Sigmoid colon (tissue), 7 donors: ENCODE results near the gene C2. TPM values are rescaled to one million over a fixed set of nuclear protein-coding genes. Genes with fewer than 3 reads are reported as not detected.
A peak's percentile ranks its signal among the peaks of the same experiment; 100 is the strongest.

Source experiments
- DNase-seq: peaks from one replicate; pipeline ENCODE4 v3.0.0-alpha.2; 2019
- H3K27ac ChIP-seq, 4 donors: fragments of 200-600 bp; sonication (generic); one replicate each; pipeline ENCODE4 v1.5.1; 2016 to 2019; ENCODE audit warnings: mild to moderate bottlenecking in 1 of 4
- H3K27me3 ChIP-seq, 3 donors: fragments of 200-600 bp; sonication (generic); one replicate each; pipeline ENCODE4 v1.5.1; 2019; ENCODE audit warnings: mild to moderate bottlenecking in 1 of 3
- H3K36me3 ChIP-seq, 4 donors: fragments of 200-600 bp; sonication (generic); one replicate each; pipeline ENCODE4 v1.5.1; 2016 to 2019
- H3K4me1 ChIP-seq, 4 donors: fragments of 200-600 bp; sonication (generic); one replicate each; pipeline ENCODE4 v1.5.1; 2017 to 2019
- H3K4me3 ChIP-seq, 4 donors: fragments of 200-600 bp; sonication (generic); one replicate each; pipeline ENCODE4 v1.5.1; 2017 to 2019; ENCODE audit warnings: mild to moderate bottlenecking in 2 of 4, moderate library complexity in 1 of 4
- H3K9me3 ChIP-seq, 4 donors: fragments of 200-600 bp in 3 of 4; sonication (generic) in 3 of 4; one replicate each; pipeline versions ENCODE4 v1.5.1 to v1.6.1; 2013 to 2019
- EP300 ChIP-seq, 4 donors: sonication (generic); formaldehyde crosslinking; IDR thresholded peaks; one replicate each; pipeline ENCODE4 v1.6.1; 2017; ENCODE audit warnings: antibody characterized with exemption in 4 of 4
- POLR2A ChIP-seq, 2 donors: fragments of 450-650 bp; IDR thresholded peaks; one replicate each; pipeline ENCODE4 v1.6.1; 2016; ENCODE audit warnings: antibody characterized with exemption in 2 of 2, mild to moderate bottlenecking in 2 of 2, moderate library complexity in 2 of 2
- POLR2AphosphoS5 ChIP-seq, 4 donors: sonication (generic); formaldehyde crosslinking; IDR thresholded peaks; one replicate each; pipeline ENCODE4 v1.6.1; 2017; ENCODE audit warnings: antibody characterized with exemption in 4 of 4
- WGBS, 2 donors: extraction: QIAGEN DNeasy Blood & Tissue Kit; methylation state at CpG; one replicate each; pipeline ENCODE4 v1.1.7; 2013; 5-methylcytosine and 5-hydroxymethylcytosine counted together
- intact Hi-C: fragments of 100-400 bp; cut with DNase I; formaldehyde crosslinking; loops from one replicate; pipeline ENCODE4 v1.15.1; 2023
- polyA plus RNA-seq, 3 donors: library from polyadenylated mRNA; stranded (reverse); fragments of 200-250 nt; gene quantifications; one replicate each; pipeline ENCODE4 v1.2.3, GENCODE V29; 2013
- total RNA-seq, 4 donors: library from RNA; depleted of rRNA; stranded (reverse); fragments of >200 nt; gene quantifications; one replicate each; pipeline ENCODE4 v1.1.0, GENCODE V29; 2016
- TF ChIP-seq, protein P1 (sequence below), 4 experiments: fragments of 450-650 bp in 3 of 4; fragments of 200-600 bp in 1 of 4; IDR thresholded peaks; one replicate each; pipeline ENCODE4 v1.5.1; 2016 to 2019; ENCODE audit warnings: antibody characterized with exemption in 4 of 4, mild to moderate bottlenecking in 3 of 4, moderate library complexity in 2 of 4
- donor health status: healthy with polysubstance abuse.
- donor health status: Bipolar disorder and iron deficiency.
- donor health status: healthy.

The C2 gene
- total and polyA plus RNA-seq, 7 donors = 4.9 to 39.2 (median 15.7) TPM

DNA sequence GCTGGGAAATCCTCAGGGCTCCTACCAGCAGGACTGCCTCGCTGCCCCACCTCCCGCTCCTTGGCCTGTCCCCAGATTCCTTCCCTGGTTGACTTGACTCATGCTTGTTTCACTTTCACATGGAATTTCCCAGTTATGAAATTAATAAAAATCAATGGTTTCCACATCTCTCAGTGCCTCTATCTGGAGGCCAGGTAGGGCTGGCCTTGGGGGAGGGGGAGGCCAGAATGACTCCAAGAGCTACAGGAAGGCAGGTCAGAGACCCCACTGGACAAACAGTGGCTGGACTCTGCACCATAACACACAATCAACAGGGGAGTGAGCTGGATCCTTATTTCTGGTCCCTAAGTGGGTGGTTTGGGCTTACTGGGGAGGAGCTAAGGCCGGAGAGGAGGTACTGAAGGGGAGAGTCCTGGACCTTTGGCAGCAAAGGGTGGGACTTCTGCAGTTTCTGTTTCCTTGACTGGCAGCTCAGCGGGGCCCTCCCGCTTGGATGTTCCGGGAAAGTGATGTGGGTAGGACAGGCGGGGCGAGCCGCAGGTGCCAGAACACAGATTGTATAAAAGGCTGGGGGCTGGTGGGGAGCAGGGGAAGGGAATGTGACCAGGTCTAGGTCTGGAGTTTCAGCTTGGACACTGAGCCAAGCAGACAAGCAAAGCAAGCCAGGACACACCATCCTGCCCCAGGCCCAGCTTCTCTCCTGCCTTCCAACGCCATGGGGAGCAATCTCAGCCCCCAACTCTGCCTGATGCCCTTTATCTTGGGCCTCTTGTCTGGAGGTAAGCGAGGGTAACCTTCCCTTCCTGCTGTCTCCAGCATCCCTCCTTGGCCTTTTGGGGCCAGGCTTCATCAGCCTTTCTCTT lies 18.2 kb downstream of the C2 start, which contains the start of gene CFB:
Gene CFB (plus strand): TSS at position 589 of the 863 bp plus-strand sequence. CDS start 127 bp downstream, at position 716.
- intact Hi-C loops = no loop called here
- 10 to 38% methylated on average over 11 of the region's 11 CpGs for WGBS, 2 donors
- H3K27me3 ChIP-seq = no peaks in the 10 kb centered on the region
- H3K4me1 ChIP-seq = peaks cover 0 to 23% (median 20%) of the 10 kb centered on the region in 4 donors
- H3K9me3 ChIP-seq = no peaks in the 10 kb centered on the region
- DNase-seq = peak; percentile 93
- H3K4me3 ChIP-seq = peak within 1 kb of the TSS in 3 of 4 donors; percentile 20 to 22 (median 22)
- peak within 1 kb of the TSS; percentile 79 to 83 (median 82) for H3K27ac ChIP-seq
- TF ChIP-seq, protein P1, sequence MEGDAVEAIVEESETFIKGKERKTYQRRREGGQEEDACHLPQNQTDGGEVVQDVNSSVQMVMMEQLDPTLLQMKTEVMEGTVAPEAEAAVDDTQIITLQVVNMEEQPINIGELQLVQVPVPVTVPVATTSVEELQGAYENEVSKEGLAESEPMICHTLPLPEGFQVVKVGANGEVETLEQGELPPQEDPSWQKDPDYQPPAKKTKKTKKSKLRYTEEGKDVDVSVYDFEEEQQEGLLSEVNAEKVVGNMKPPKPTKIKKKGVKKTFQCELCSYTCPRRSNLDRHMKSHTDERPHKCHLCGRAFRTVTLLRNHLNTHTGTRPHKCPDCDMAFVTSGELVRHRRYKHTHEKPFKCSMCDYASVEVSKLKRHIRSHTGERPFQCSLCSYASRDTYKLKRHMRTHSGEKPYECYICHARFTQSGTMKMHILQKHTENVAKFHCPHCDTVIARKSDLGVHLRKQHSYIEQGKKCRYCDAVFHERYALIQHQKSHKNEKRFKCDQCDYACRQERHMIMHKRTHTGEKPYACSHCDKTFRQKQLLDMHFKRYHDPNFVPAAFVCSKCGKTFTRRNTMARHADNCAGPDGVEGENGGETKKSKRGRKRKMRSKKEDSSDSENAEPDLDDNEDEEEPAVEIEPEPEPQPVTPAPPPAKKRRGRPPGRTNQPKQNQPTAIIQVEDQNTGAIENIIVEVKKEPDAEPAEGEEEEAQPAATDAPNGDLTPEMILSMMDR (IDR thresholded peaks at IDR 0.05) = no peak
- no peak for TF ChIP-seq POLR2A (IDR thresholded peaks at IDR 0.05)
- no peak for TF ChIP-seq EP300 (IDR thresholded peaks at IDR 0.05)
- TF ChIP-seq POLR2AphosphoS5 (IDR thresholded peaks at IDR 0.05) = peak in 3 of 4 donors; percentile 10 to 56 (median 39)
- no peaks in the 10 kb centered on the region for H3K36me3 ChIP-seq

DNA sequence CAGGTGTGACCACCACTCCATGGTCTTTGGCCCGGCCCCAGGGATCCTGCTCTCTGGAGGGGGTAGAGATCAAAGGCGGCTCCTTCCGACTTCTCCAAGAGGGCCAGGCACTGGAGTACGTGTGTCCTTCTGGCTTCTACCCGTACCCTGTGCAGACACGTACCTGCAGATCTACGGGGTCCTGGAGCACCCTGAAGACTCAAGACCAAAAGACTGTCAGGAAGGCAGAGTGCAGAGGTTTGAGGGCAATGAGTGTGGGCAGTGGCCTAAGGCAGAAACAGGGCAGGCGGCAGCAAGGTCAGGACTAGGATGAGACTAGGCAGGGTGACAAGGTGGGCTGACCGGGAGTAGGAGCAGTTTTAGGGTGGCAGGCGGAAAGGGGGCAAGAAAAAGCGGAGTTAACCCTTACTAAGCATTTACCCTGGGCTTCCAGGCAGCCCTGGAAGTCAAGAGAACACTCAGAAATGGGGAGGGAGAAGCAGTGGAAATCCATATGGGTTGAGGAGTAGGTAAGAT lies 18.9 kb downstream of the C2 start:
- peaks cover 0 to 5% (median under 1%) of the 10 kb centered on the region in 4 donors for H3K36me3 ChIP-seq
- intact Hi-C loops = no loop called here
- peak overlapping the region; percentile 79 to 83 (median 82) for H3K27ac ChIP-seq
- peaks cover 0 to 23% (median 20%) of the 10 kb centered on the region in 4 donors for H3K4me1 ChIP-seq
- 74 to 76% methylated on average over 11 of the region's 11 CpGs for whole genome bisulfite sequencing, 2 donors
- no peak for DNase-seq
- H3K4me3 ChIP-seq = peak overlapping the region in 3 of 4 donors; percentile 20 to 22 (median 22)
- no peak for TF ChIP-seq POLR2AphosphoS5 (IDR thresholded peaks at IDR 0.05)
- TF ChIP-seq EP300 (IDR thresholded peaks at IDR 0.05) = no peak
- TF ChIP-seq, protein P1 (IDR thresholded peaks at IDR 0.05) = no peak
- TF ChIP-seq POLR2A (IDR thresholded peaks at IDR 0.05) = no peak
- H3K27me3 ChIP-seq = no peaks in the 10 kb centered on the region
- no peaks in the 10 kb centered on the region for H3K9me3 ChIP-seq

DNA sequence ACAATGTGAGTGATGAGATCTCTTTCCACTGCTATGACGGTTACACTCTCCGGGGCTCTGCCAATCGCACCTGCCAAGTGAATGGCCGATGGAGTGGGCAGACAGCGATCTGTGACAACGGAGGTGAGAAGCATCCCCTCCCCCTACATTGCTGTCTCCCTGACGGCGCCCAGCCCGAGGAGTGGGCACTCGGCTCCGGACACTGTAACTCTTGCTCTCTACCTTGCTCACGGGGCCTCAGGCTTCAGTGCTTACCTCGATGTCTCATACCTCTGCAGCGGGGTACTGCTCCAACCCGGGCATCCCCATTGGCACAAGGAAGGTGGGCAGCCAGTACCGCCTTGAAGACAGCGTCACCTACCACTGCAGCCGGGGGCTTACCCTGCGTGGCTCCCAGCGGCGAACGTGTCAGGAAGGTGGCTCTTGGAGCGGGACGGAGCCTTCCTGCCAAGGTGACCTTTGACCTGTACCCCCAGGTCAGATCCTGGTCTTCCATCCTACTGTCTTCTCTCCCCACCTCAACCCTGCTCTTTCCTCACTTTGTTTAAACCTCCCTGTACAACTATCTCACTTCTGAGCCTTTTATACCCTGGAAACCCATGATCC lies 19.7 kb downstream of the C2 start:
- Histone ChIP-seq H3K4me3 (no peak overlapping the region), H3K4me1 (peaks cover 0 to 23% (median 20%) of the 10 kb centered on the region in 4 donors), H3K9me3 (no peaks in the 10 kb centered on the region), H3K27ac (no peak overlapping the region), H3K36me3 (peaks cover 0 to 12% (median 8%) of the 10 kb centered on the region in 4 donors), H3K27me3 (no peaks in the 10 kb centered on the region)
- DNase-seq = no peak
- TF ChIP-seq, protein P1 (IDR thresholded peaks at IDR 0.05) = no peak
- TF ChIP-seq POLR2AphosphoS5 (IDR thresholded peaks at IDR 0.05) (no peak), EP300 (IDR thresholded peaks at IDR 0.05) (no peak), POLR2A (IDR thresholded peaks at IDR 0.05) (no peak)
- intact Hi-C loops = no loop called here
- 91 to 93% methylated on average over 24 of the region's 24 CpGs for WGBS, 2 donors

DNA sequence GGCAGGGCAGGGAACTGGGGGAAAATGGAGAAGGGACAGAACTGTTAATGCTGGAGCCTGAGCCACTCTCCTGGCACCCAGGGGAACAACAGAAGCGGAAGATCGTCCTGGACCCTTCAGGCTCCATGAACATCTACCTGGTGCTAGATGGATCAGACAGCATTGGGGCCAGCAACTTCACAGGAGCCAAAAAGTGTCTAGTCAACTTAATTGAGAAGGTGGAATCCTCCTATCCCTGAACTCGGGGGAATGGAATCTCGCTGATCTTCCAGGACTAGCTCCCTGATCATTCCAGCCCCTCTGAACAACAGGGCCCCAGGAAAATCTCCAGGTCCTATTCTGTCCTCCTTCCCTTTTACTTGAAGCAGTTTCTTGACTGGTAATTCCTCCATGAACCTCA lies 20.3 kb downstream of the C2 start:
- H3K4me1 ChIP-seq = peaks cover 0 to 23% (median 20%) of the 10 kb centered on the region in 4 donors
- peaks cover 0 to 19% (median 10%) of the 10 kb centered on the region in 4 donors for H3K36me3 ChIP-seq
- DNase-seq = no peak
- no peak overlapping the region for H3K27ac ChIP-seq
- 91 to 95% methylated on average over 4 of the region's 4 CpGs for WGBS, 2 donors
- no peaks in the 10 kb centered on the region for H3K27me3 ChIP-seq
- intact Hi-C loops = no loop called here
- no peak overlapping the region for H3K4me3 ChIP-seq
- no peaks in the 10 kb centered on the region for H3K9me3 ChIP-seq
- TF ChIP-seq POLR2A (IDR thresholded peaks at IDR 0.05) (no peak), EP300 (IDR thresholded peaks at IDR 0.05) (no peak), POLR2AphosphoS5 (IDR thresholded peaks at IDR 0.05) (no peak)
- TF ChIP-seq, protein P1 (IDR thresholded peaks at IDR 0.05) = no peak
